Measurements from ENCODE around the gene NLRP4. TPM values are rescaled to one million over a fixed set of nuclear protein-coding genes. Genes with fewer than 3 reads are reported as not detected.
A peak's percentile ranks its signal among the peaks of the same experiment; 100 is the strongest.

Gene NLRP4, protein sequence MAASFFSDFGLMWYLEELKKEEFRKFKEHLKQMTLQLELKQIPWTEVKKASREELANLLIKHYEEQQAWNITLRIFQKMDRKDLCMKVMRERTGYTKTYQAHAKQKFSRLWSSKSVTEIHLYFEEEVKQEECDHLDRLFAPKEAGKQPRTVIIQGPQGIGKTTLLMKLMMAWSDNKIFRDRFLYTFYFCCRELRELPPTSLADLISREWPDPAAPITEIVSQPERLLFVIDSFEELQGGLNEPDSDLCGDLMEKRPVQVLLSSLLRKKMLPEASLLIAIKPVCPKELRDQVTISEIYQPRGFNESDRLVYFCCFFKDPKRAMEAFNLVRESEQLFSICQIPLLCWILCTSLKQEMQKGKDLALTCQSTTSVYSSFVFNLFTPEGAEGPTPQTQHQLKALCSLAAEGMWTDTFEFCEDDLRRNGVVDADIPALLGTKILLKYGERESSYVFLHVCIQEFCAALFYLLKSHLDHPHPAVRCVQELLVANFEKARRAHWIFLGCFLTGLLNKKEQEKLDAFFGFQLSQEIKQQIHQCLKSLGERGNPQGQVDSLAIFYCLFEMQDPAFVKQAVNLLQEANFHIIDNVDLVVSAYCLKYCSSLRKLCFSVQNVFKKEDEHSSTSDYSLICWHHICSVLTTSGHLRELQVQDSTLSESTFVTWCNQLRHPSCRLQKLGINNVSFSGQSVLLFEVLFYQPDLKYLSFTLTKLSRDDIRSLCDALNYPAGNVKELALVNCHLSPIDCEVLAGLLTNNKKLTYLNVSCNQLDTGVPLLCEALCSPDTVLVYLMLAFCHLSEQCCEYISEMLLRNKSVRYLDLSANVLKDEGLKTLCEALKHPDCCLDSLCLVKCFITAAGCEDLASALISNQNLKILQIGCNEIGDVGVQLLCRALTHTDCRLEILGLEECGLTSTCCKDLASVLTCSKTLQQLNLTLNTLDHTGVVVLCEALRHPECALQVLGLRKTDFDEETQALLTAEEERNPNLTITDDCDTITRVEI
- total RNA-seq (under 0.01 TPM), polyA plus RNA-seq (0.09 TPM)
- long read RNA-seq, donor 1, result 0 reads
- long read RNA-seq, donor 2, result 0 reads
- long read RNA-seq, donor 3, result 0 reads
- long read RNA-seq, donor 4, result 0 reads
- long read RNA-seq, donor 5, result 0 reads
- long read RNA-seq, donor 6, result 0 reads
- long read RNA-seq, donor 7, result 0 reads
- long read RNA-seq, donor 8, result 0 reads
- long read RNA-seq, donor 9, result 0 reads
- long read RNA-seq, donor 10, result 0 reads

DNA sequence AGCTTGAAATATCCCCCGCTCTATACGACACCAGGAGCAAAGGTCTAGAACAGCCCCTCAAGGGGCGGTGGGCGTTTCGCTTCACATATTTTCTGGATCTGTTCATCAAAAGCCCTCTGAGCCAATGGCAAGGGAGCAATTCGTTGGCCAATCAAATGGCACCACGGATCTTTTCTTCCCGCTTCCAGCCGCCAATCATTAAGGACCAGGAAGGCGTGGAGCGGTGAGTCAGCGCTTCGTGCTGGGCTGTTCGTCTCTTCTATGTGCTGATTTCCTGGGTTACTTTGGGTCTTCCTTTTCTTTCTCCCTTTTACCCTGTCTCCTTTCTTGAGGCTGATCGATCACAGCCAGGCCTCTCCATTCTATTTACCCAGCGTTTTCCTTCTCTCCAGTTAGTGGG lies at the start of gene NLRP4:
Gene NLRP4, plus strand, starts transcription at position 201 of the 400 bp plus-strand sequence. CDS start 15,541 bp downstream, outside the sequence.
- Histone ChIP-seq H3K9me3 (ENCODE audit: control insufficient read depth in 2 of 2, insufficient read depth in 1 of 2, low read length in 1 of 2) (peaks cover 0 to 8% of the 10 kb centered on the region in 2 donors), H3K4me1 (ENCODE audit: control insufficient read depth in 2 of 2, insufficient read depth in 2 of 2, low read length in 2 of 2) (no peaks in the 10 kb centered on the region), H3K27me3 (ENCODE audit: control insufficient read depth in 2 of 2, insufficient read depth in 1 of 2, low read length in 1 of 2) (no peaks in the 10 kb centered on the region), H3K27ac (ENCODE audit: low read depth in 1 of 2, low read length in 1 of 2) (no peak within 1 kb of the TSS), H3K36me3 (ENCODE audit: control insufficient read depth in 2 of 2, insufficient read depth in 2 of 2, low read length in 1 of 2) (no peaks in the 10 kb centered on the region), H3K4me3 (ENCODE audit: low read length in 2 of 2) (no peak within 1 kb of the TSS)
- WGBS, result 93% methylated on average over 16 of the region's 16 CpGs
- no peak for DNase-seq (ENCODE audit: low read depth in 6 of 9, low spot score in 9 of 9)

DNA sequence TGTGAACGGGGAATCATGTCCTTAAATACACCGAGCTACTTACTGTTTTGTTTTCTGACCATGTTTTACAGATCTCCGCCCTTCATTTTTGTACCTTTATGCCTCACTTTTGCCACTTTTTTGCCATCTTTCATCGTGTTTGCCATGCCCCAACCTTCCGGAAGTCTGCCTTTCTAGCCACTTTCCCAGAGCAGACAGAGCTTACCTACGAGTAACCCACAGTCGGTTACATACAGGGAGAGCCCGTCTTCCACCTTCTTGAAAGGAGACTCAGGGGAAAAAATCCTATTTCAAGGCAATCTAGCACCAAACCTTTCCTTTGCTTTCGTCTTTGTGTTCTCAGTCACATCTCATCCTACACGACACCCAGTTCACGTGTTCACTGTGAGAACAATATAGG lies 41.3 kb upstream of the NLRP4 start:
- H3K36me3 ChIP-seq (ENCODE audit: control insufficient read depth in 2 of 2, insufficient read depth in 2 of 2, low read length in 1 of 2), result no peaks in the 10 kb centered on the region
- no peak overlapping the region for H3K27ac ChIP-seq (ENCODE audit: low read depth in 1 of 2, low read length in 1 of 2)
- no peaks in the 10 kb centered on the region for H3K4me1 ChIP-seq (ENCODE audit: control insufficient read depth in 2 of 2, insufficient read depth in 2 of 2, low read length in 2 of 2)
- H3K27me3 ChIP-seq (ENCODE audit: control insufficient read depth in 2 of 2, insufficient read depth in 1 of 2, low read length in 1 of 2), result no peaks in the 10 kb centered on the region
- no peak overlapping the region for H3K4me3 ChIP-seq (ENCODE audit: low read length in 2 of 2)
- DNase-seq (ENCODE audit: low read depth in 6 of 9, low spot score in 9 of 9), result no peak
- peaks cover 0 to 1% of the 10 kb centered on the region in 2 donors for H3K9me3 ChIP-seq (ENCODE audit: control insufficient read depth in 2 of 2, insufficient read depth in 1 of 2, low read length in 1 of 2)
- 94% methylated on average over 11 of the region's 11 CpGs for WGBS

DNA sequence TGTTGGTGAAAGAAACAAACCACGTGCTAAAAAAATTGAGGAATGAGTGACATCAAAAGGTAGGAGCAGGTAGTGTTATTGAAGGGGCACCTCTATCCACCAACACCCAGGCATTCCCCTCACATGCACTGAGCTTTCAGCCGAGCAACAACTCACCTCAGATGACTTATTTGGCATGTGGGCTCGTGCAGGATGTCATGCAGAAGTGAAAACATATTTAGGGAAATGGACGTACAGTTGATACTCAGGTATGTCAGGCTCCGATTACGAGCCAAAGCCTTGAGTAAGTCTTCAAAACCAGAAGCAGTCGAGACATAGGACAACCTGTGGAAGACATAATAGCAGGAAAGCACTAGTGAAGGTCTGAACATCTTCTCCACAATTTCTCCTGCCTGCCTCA lies 34.9 kb upstream of the NLRP4 start:
- Histone ChIP-seq H3K27ac (ENCODE audit: low read depth in 1 of 2, low read length in 1 of 2) (no peak overlapping the region), H3K4me3 (ENCODE audit: low read length in 2 of 2) (no peak overlapping the region), H3K36me3 (ENCODE audit: control insufficient read depth in 2 of 2, insufficient read depth in 2 of 2, low read length in 1 of 2) (no peaks in the 10 kb centered on the region), H3K4me1 (ENCODE audit: control insufficient read depth in 2 of 2, insufficient read depth in 2 of 2, low read length in 2 of 2) (no peaks in the 10 kb centered on the region), H3K27me3 (ENCODE audit: control insufficient read depth in 2 of 2, insufficient read depth in 1 of 2, low read length in 1 of 2) (no peaks in the 10 kb centered on the region), H3K9me3 (ENCODE audit: control insufficient read depth in 2 of 2, insufficient read depth in 1 of 2, low read length in 1 of 2) (no peaks in the 10 kb centered on the region)
- WGBS, result 76% methylated on average over 7 of the region's 7 CpGs
- no peak for DNase-seq (ENCODE audit: low read depth in 6 of 9, low spot score in 9 of 9)

DNA sequence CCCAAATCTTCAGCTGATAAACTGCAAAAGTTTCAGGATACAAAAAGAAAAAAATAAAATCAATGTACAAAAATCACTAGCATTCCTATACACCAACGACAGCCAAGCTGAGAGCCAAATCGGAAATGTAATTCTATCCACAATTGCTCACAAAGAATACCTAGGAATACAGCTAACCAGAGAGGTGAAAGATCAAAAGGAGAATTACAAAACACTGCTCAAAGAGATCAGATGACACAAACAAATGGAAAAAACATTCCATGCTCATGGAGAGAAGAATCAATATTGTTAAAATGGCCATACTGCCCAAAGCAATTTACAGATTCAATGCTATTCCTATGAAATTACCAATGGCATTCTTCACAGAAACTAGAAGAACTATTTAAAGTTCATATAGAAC lies 34.1 kb upstream of the NLRP4 start:
- no peaks in the 10 kb centered on the region for H3K36me3 ChIP-seq (ENCODE audit: control insufficient read depth in 2 of 2, insufficient read depth in 2 of 2, low read length in 1 of 2)
- no peak overlapping the region for H3K4me3 ChIP-seq (ENCODE audit: low read length in 2 of 2)
- H3K4me1 ChIP-seq (ENCODE audit: control insufficient read depth in 2 of 2, insufficient read depth in 2 of 2, low read length in 2 of 2), result no peaks in the 10 kb centered on the region
- H3K9me3 ChIP-seq (ENCODE audit: control insufficient read depth in 2 of 2, insufficient read depth in 1 of 2, low read length in 1 of 2), result no peaks in the 10 kb centered on the region
- 96% methylated on average over 2 of the region's 2 CpGs for WGBS
- DNase-seq (ENCODE audit: low read depth in 6 of 9, low spot score in 9 of 9), result no peak
- H3K27ac ChIP-seq (ENCODE audit: low read depth in 1 of 2, low read length in 1 of 2), result no peak overlapping the region
- no peaks in the 10 kb centered on the region for H3K27me3 ChIP-seq (ENCODE audit: control insufficient read depth in 2 of 2, insufficient read depth in 1 of 2, low read length in 1 of 2)

DNA sequence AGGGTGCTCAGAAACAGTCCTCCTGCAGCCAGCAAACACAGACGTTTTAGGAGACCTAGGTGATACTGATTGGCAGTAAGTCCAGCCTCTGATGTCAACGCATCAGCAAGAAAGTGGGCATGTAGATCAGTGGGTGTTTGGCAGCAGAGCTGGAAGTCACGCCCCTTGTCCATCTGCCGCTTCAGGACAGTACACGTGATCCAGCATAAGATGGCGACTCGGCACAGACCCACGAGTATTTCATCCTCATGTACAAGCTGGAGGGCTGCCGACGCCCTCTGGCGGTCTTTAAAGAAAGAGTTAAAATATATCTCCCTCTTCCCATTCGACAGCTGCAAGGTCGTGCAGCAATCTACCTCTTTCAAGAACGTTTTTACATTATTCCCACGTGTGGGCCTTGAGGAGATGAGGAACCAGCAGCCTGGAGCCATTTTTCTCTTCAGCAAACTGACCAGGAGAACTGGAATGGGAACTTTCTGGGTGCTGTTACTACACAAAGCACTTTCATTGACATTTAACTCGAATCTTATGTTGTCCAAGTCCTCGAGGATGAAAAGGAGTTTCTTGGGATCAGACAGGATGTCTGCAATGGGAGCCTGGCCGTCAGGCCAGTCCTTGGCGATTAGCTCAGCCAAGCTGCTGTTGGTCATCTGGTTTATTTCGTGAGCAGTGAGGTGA lies 26.8 kb upstream of the NLRP4 start:
- H3K36me3 ChIP-seq (ENCODE audit: control insufficient read depth in 2 of 2, insufficient read depth in 2 of 2, low read length in 1 of 2), result no peaks in the 10 kb centered on the region
- no peaks in the 10 kb centered on the region for H3K4me1 ChIP-seq (ENCODE audit: control insufficient read depth in 2 of 2, insufficient read depth in 2 of 2, low read length in 2 of 2)
- no peaks in the 10 kb centered on the region for H3K9me3 ChIP-seq (ENCODE audit: control insufficient read depth in 2 of 2, insufficient read depth in 1 of 2, low read length in 1 of 2)
- 37% methylated on average over 20 of the region's 20 CpGs for WGBS
- no peak overlapping the region for H3K27ac ChIP-seq (ENCODE audit: low read depth in 1 of 2, low read length in 1 of 2)
- DNase-seq (ENCODE audit: low read depth in 6 of 9, low spot score in 9 of 9), result peak in 5 of 9 donors; percentile 1 to 29 (median 14)
- no peaks in the 10 kb centered on the region for H3K27me3 ChIP-seq (ENCODE audit: control insufficient read depth in 2 of 2, insufficient read depth in 1 of 2, low read length in 1 of 2)
- no peak overlapping the region for H3K4me3 ChIP-seq (ENCODE audit: low read length in 2 of 2)

DNA sequence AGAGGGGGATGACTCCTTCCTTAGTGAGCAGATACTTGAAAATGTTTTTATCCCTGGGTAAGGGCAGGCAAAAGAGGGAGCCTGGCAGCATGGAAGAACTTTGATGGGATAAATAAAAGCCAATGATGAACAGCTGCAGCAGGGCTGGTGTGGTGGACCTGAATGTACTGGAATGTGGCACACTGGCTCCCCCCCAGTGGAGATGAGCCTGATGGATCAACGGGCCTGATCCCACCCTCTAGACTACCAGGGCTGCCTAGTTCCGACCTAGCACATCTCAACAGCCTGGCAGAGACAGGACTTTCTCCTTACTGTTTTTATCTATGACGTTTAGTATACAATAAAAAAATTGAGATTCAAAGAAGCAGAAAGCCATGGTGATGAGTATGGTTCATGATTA lies 25.0 kb upstream of the NLRP4 start:
- WGBS, result 81% methylated on average over 3 of the region's 3 CpGs
- H3K4me1 ChIP-seq (ENCODE audit: control insufficient read depth in 2 of 2, insufficient read depth in 2 of 2, low read length in 2 of 2), result no peaks in the 10 kb centered on the region
- no peaks in the 10 kb centered on the region for H3K36me3 ChIP-seq (ENCODE audit: control insufficient read depth in 2 of 2, insufficient read depth in 2 of 2, low read length in 1 of 2)
- H3K27ac ChIP-seq (ENCODE audit: low read depth in 1 of 2, low read length in 1 of 2), result no peak overlapping the region
- no peaks in the 10 kb centered on the region for H3K27me3 ChIP-seq (ENCODE audit: control insufficient read depth in 2 of 2, insufficient read depth in 1 of 2, low read length in 1 of 2)
- no peaks in the 10 kb centered on the region for H3K9me3 ChIP-seq (ENCODE audit: control insufficient read depth in 2 of 2, insufficient read depth in 1 of 2, low read length in 1 of 2)
- H3K4me3 ChIP-seq (ENCODE audit: low read length in 2 of 2), result no peak overlapping the region
- no peak for DNase-seq (ENCODE audit: low read depth in 6 of 9, low spot score in 9 of 9)

DNA sequence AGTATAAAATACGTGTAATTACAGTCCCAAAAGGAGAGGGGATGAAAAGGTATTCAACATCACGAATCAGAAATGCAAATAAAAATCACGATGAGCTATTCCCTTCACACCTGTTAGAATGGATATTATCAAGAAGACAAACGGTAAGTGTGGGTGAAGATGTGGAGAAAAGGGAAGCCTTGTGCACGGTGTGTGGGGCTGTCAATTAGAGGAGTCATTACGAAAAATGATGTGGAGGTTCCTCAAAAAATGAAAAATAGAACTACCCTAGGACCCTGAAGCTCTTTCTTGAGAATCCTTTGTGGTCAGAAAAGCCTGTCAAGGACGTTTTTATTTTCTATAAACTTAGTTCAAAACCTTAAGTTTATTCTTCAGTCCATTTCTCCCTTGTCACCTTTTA lies 23.9 kb upstream of the NLRP4 start:
- WGBS, result 66% methylated on average over 7 of the region's 7 CpGs
- no peaks in the 10 kb centered on the region for H3K4me1 ChIP-seq (ENCODE audit: control insufficient read depth in 2 of 2, insufficient read depth in 2 of 2, low read length in 2 of 2)
- no peak for DNase-seq (ENCODE audit: low read depth in 6 of 9, low spot score in 9 of 9)
- H3K9me3 ChIP-seq (ENCODE audit: control insufficient read depth in 2 of 2, insufficient read depth in 1 of 2, low read length in 1 of 2), result no peaks in the 10 kb centered on the region
- no peaks in the 10 kb centered on the region for H3K27me3 ChIP-seq (ENCODE audit: control insufficient read depth in 2 of 2, insufficient read depth in 1 of 2, low read length in 1 of 2)
- no peaks in the 10 kb centered on the region for H3K36me3 ChIP-seq (ENCODE audit: control insufficient read depth in 2 of 2, insufficient read depth in 2 of 2, low read length in 1 of 2)
- H3K4me3 ChIP-seq (ENCODE audit: low read length in 2 of 2), result no peak overlapping the region
- H3K27ac ChIP-seq (ENCODE audit: low read depth in 1 of 2, low read length in 1 of 2), result no peak overlapping the region

DNA sequence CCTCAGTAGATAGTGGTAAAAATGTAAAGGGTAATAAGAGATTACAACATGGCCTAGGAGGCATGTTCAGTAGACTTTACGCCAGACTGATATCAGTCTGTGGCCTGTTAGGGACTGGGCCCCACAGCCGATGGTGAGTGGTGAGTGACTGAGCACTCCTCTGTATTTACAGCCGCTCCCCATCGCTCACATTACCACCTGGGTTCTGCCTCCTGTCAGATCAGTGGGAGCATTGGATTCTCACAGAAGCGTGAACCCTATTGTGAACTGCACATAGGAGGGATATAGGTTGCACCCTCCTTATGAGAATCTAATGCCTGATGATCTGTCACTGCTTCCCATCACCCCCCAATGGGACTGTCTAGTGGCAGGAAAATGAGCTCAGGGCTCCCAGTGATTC lies 22.4 kb upstream of the NLRP4 start:
- DNase-seq (ENCODE audit: low read depth in 6 of 9, low spot score in 9 of 9), result no peak
- H3K27me3 ChIP-seq (ENCODE audit: control insufficient read depth in 2 of 2, insufficient read depth in 1 of 2, low read length in 1 of 2), result no peaks in the 10 kb centered on the region
- no peaks in the 10 kb centered on the region for H3K36me3 ChIP-seq (ENCODE audit: control insufficient read depth in 2 of 2, insufficient read depth in 2 of 2, low read length in 1 of 2)
- no peaks in the 10 kb centered on the region for H3K9me3 ChIP-seq (ENCODE audit: control insufficient read depth in 2 of 2, insufficient read depth in 1 of 2, low read length in 1 of 2)
- 96% methylated on average over 5 of the region's 5 CpGs for WGBS
- H3K27ac ChIP-seq (ENCODE audit: low read depth in 1 of 2, low read length in 1 of 2), result no peak overlapping the region
- no peak overlapping the region for H3K4me3 ChIP-seq (ENCODE audit: low read length in 2 of 2)
- no peaks in the 10 kb centered on the region for H3K4me1 ChIP-seq (ENCODE audit: control insufficient read depth in 2 of 2, insufficient read depth in 2 of 2, low read length in 2 of 2)
